AML-193 (cell line): ENCODE data around the gene POMGNT1.

Source experiments
- DNase-seq, 2 experiments: peaks; one replicate each; lab custom pipeline; 2025; lab: John Stamatoyannopoulos, UW

The POMGNT1 gene

DNA sequence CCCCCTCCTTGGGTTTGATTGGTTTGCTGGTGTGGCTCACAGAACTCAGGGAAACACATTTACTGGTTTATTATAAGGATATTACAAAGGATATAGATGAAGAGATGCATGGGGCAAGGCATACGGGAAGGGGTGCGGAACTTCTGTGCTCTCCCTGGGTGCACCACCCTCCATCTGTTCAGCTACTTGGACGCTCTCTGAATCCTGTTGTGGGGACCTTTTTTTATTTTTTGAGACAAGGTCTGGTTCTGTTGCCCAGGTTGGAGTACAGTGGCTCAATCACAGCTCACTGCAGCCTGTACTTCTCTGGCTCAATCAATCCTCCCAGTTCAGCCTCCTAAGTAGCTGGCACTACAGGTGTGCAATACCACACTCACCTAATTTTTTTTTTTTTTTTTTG is 12.3 kb upstream of the POMGNT1 start:
- DNase-seq: no peak

DNA sequence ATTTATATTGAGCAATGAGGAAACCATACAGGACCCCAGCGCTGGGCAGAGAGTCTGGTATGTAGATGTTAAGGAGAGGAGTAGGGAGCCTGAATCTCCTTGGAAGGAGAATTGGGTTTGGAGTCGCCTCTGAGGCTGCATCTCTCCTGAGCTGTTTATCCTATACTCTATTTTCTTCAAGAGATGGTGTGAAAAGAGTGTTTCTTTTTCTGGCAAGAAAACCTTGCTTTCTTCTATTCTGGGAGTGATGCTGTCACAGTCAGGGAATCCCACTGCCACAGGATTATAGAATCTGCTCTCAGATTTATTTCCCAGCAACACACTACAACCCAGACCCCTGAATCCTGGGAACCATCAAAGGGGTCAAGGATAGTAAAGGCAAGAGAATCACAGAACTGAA is 8.2 kb upstream of the POMGNT1 start:
- no peak for DNase-seq

DNA sequence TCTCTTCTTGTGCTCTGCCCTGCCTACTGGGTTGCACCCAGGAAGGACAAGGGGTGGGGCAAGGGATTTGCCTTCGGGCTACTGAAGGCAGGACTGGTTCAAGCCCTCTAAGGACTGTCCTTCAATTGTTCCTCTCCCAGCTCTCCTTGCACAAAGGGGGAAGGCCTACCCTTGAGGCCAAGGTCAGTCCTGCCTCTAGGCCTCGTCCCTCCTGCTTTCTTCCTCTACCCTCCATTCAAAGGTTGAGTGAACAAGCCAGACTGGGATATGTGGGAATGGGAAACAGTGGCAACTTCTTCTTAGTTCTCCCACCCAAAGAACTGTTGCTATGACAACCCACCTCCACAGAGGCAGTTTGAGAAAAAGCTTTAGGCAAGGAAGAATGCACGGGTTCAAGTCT is 7.6 kb upstream of the POMGNT1 start:
- no peak for DNase-seq

DNA sequence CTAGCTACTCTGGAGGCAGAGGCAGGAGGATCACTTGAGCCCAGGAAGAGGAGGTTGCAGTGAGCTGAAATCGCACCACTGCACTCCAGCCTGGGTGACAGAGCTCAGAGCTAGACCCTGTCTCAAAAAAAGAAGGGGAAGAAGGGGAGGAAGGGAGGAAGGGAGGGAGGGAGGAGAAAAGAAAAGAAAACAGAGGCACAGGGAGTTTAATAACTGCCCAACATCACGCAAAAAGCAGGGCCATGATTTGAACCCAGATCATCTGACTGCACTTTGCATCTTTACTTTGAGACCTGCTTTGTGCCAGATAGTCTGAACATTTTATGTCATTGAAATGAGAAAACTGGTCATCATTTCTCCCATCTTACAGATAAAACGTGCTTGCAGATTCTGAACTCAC is 6.9 kb upstream of the POMGNT1 start:
- no peak for DNase-seq

DNA sequence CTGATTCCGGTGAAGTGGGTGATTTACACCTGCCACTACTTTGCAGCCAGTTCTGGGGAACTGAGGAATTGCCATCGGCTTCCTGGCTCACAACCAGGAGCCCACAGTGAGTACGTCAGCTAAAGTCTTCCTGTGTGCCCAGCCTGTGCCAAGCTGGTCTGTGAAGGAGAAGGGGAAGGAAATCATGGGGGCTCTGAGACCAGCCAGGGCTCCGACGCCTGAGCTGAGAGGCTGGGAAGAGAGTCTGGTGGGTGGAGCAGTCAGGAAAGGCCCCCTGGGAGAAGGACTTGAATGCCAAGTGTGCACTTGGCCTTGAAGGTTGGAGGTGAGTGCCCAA is 6.1 kb upstream of the POMGNT1 start:
- DNase-seq: no peak

DNA sequence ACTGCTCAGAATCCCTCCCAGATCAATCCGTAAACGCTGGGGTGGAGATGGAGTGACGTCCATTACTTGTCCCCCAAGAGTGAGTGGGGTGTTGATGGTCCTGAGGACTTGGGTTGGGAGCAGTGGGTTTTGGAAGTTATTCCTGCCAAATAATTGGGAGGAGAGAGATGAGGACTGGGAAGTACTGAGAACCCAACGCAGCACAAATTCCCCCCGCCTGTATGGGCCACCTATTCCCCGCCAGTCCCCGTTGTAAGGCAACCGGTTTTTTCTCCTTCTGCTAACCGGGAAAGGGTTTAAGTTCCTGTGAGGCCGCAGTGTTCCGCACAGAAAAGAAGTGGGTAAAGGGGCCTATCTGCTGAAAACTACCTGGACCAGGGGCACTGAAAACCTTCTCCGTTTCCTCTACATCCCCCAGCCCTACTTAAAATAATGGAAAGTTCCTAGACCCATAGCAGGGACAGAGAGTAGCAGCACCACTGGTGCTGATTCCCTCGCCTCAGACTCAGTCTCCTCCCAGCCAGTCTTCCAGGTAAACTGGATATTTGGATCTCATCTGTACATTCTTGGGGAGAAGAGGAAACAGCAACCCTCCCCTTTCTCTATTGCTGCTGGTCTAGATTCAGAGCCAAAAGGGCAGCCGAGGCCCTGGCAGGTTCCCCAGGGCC is 5.6 kb upstream of the POMGNT1 start:
- DNase-seq: no peak

DNA sequence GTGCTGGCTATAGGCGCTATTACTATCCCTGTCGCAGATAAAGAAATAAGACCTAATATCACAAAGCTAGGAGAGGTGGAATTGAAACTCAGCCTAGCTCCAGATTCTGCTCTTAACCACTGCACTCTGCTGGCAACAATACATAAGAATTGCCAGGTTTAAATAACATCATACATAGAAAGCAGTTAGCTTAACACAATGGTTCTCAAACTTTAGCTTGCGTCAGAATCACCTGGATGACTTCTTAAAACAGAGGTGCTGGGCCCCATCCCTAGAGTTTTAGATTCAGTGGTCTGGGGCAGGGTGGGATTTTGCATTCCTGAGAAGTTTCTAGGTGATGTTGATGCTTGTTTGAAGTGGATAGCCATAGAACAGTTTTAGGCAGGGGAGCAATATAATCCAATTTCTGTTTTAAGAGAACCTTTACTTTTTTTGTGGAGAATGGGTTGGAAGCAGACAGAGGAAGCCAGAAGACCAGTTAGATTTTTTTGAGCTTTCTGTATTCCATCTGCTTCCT is 1.1 kb upstream of the POMGNT1 start:
- DNase-seq: no peak

DNA sequence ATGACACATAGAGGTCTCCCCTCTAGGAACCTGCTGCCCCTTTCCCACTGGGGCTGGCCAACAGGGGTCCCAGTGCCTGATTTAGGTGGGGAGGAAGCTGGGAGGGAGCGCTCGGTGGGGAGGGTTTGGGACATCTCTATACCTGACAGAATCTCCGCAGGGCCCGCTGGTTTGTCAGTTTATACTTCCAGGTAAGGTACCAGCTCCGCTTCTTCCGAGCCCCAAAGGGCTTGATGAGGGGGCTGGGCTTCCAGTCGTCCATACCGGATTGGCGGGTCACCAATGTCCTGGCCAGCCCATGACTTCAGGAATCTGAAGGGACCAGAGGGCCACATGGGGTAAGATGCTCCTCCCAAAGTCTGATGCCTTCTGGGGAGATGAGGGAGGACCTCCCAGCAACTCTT is 672 bp downstream of the POMGNT1 start:
- DNase-seq: no peak

DNA sequence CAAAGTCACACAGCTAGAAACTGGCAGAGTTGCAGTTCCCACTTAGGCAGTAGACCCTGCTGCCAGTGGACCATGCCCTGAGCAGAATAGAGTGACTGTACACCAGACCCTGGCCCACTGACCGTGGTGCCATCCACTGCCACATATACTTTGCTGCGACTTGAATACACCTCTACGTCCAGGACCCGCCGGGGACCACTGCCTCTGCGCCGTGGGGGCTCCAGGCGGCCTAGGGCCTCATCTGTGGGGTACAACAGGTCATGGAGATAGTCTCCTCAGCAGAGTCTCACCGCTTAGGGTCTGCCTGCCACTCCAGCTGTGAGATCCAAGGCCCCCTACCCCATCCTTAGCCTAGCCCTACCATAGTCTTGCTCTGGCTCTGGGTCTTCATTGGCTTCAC is 1.6 kb downstream of the POMGNT1 start:
- DNase-seq: no peak

DNA sequence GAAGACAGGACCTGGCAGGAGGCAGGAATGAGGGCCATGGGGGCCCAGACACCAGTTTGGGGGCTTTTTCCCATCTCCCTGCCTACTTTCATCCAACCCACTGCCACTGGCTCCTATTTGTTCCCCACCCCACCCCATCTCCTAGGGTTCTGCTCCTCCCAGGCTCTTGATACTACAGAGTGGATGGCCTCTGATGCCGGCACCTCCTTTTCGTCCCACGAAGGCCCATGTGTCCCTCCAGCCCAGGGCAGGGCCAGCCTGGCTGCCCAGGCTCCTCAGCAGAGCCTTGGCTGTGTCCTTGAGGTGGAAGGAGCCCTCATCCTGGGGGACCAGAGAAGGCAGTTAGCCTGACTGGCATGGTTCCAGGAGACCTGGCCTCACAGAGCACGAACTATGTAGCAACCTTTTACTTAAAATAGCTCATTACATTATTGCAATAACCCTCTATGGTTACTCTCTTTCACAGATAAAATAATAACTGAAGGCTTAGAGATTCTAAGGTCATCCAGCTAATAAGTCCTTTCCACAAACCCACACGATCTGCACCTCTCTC is 3.5 kb downstream of the POMGNT1 start:
- no peak for DNase-seq

DNA sequence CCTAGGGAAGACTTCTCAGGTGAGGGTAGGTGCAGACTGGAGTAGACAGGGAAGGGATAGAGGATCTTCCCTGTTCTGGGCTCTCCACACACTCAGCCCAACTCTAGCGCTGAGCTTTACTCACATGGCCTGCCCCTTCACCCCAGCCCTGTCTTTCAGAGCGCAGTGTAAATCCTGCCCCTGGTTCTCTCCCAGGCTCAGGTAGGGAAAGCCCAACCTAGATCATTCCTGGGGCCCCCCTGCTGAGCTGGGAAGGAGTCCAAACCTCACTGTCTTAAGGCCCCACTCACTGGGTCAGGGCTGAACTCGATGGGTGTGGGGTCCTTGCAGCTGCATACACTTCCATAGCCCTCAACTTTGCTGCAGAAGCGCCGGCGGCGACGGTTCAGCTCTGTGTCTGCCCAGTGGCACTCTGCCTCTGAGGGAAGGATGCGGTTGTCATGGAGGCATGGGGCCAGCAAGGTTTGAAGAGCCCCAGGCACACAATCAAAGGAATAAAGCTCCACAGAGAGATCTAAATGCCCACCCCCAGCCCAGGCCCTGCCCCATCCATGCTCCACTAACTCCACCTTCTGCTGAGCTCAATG is 4.2 kb downstream of the POMGNT1 start:
- no peak for DNase-seq

DNA sequence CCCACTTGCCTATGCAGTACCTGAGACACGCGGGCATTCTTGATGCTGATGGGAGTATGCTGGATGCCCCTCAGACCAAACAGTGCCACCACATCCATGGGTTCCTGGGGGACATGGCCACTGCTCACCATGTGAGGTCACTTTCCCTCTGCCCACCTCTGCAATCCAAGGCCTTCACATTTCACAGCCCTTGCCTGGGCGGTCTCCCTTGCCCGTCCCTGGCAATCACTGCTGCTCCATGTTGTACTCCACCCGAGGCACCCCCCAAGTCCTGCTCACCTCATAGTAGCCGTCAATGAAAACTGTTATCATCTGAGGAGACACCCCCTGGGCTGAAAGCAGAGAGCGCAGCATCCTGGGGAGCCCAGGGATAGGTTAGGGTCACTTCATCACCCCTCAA is 4.9 kb downstream of the POMGNT1 start:
- DNase-seq: no peak

DNA sequence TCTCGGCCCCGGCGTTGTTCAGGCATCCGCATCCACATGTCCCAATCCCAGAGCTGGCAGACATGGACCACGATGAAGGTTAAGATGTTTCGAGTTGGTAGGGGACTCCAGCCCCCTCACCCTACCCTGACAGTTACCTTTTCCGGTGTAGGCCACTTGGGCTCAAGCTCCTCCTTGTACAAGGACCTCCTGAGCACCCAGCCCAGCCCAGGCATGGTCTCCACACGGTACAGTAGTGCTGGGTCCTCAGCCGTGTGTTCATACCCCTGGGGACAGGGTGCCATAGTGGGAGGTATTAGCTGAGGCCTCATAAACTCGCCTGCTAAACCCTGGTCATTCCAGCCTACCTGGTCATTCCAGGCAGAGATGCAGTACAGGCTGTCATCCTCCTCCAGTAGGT is 6.1 kb downstream of the POMGNT1 start:
- no peak for DNase-seq

DNA sequence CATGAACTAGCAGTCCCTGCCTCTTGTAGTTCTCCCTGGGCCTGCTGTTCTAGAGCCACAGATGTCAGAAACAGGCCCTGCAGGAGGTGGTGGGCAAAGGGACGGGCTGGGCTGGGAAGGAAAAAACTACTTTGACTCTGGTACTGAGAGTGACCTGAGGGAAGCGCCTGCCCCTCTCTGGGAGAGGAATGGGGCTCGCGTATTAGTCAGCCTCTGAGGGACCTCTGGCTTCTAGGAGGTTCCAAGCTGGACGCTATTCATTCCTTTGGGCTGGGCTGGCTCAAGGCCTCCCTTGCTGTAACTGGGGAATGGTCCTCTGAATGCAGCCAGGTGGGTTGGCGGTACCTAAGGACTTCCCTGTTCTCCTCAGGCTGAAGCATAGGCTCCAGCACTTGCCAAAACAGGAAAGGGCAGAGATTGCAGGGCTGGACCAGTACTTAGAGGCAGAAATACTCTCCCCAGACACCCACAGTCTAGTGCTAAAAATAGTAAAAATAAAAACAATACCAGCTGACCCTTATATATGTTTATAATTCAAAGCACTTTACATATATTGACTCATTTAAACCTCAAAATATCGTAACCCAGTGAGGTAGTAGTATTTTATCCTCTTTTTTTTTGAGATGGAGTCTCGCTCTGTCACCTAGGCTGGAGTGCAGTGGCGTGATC is 7.1 kb downstream of the POMGNT1 start:
- DNase-seq: no peak

DNA sequence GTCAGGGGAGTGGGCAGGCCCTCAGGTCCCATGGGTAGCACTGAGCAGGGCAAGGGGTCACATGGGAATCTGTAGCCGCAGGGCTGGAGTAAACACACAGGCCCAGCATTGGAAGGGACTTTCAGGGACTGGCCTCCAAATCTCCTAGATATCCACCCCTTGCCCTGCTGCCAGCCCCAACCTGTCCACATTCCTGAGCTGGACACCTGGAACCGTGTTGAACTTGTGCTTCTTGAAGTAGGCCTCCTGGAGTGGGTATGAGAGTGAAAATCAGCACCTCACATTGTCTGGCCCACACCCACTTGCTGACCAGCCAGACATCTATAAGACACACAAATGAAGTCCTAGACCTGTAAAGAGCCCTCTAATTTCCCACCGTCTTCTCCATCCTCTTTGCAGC is 7.7 kb downstream of the POMGNT1 start:
- DNase-seq: no peak

DNA sequence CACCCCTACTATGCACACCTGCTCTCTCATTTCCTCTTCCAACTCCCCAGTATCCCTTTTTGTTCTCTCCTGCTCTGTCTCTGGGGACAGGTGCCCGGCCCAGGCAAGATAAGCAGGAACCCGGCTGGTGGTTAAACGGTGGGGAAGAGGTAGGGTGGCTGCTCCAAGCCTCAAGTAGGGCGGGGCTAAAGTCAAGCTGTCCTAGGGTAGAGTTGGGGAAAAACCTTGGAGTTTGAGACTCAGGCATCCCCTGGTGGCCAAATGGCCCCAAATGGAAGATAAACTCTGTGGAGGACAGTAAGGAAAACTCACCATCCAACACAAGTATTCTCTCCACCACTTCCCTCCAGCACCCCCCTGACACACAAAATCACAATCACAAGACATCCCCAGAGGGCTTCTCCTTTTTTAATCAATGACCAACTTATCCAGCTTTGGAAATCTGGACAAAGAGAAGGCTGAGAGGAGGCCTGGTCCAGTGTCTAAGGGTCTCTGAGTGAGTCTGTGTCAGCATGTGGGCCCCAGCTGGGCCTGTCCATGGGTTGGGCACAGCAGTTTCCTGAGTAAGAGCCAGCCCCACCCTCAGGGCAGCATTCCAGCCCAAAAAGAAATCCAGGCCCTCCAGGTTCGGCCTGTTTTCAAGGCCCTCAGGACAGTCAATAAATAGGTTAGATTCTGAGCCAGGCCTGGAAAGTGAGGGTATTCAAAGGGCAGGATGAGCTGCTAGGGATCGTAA is 9.8 kb downstream of the POMGNT1 start:
- no peak for DNase-seq

DNA sequence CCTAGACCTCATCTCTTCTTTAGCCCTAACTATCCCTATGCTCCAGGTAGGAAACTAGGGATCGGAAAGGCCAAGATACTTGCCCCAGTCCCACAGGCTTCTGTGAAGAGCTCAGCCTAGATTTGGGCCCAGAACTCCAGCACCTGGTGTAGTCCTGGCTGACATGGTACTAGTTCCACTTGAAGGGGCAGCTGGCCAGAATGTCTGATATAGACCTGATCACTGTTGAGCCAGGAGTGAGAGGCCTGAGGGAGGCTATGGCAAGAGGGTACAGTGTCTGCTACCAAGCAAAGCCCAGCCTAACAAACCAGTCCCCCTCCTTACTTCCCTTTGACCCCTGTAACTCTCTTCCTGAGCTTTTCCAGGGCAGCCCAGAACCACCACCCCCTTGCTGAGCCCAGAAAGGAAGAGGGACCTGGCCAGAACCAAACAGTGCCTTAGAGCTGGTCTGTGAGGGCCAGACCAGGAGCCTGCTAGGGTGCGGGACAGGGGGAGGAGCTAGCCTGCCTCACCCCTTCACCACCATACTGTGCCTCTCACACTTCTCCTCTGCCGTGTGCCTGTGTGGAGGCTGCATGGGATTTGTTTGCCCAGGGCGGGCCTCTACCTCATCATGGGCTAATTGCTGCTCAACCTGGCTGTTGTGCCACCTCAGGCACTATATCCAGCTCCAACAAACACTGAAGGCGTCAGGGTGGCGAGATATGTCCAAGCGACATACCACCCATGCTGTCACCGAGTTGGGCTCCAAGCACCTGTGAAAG is 10.9 kb downstream of the POMGNT1 start:
- DNase-seq: no peak

DNA sequence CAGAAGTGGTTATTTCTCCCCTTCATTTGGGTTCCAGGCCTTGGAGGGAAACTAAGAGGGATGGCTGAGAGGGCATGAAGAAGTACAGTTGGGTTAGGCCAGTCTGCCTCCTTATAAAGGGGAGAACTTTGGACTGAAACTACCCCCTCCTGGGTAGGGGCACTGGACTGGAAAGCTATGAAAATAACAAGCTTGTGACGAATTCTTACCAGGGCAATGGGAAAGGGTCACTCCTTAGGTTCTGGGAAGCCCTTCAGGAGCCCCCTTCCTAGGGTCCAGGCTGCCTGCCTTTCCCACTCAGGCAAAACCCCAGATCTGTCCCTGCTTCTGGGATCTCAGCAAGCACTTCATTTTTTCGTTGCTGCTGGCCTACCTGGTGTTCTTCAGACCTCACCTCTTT is 12.2 kb downstream of the POMGNT1 start:
- no peak for DNase-seq

DNA sequence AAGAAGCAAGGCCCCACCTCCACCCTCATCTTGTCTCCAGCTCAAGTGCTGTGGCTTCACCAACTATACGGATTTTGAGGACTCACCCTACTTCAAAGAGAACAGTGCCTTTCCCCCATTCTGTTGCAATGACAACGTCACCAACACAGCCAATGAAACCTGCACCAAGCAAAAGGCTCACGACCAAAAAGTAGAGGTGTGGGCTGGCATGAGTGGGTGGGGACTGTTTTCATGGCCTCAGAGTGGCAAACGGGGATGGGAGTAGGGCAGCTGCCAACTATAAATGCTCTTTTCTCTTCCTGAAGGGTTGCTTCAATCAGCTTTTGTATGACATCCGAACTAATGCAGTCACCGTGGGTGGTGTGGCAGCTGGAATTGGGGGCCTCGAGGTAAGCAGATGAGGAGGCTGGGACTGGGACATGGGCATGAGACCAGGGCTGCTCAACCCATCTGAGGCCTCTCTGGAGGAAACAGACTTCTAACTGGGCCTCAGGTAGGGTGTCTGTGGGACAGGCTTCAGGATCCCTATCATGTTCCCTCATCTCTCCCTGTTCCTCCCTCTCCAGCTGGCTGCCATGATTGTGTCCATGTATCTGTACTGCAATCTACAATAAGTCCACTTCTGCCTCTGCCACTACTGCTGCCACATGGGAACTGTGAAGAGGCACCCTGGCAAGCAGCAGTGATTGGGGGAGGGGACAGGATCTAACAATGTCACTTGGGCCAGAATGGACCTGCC is 13.1 kb downstream of the POMGNT1 start:
- no peak for DNase-seq

DNA sequence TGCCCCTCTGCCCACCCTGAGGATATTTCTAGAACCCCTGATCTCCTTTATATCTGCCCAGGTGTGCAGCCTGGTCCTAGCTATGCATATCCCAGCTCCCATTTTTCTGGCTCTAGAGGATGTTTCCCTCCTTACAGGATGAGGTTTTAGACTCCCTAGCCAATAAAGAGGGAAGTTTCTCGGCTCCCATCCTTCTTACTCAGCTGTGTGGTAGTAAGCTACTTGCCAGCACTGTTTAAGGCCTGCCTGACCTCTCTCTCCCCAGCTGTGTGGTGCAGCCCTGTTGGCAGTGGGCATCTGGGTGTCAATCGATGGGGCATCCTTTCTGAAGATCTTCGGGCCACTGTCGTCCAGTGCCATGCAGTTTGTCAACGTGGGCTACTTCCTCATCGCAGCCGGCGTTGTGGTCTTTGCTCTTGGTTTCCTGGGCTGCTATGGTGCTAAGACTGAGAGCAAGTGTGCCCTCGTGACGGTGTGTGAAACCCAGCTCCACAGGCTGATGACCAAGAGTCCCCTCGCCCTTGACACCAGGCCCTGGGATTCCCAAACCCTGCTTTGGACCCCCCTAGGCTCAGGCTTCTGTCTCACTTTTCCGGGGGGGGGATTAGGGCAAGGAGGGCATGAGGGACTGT is 14.2 kb downstream of the POMGNT1 start:
- DNase-seq: no peak
